Panc1 (cell line): ENCODE measurements around the gene IFIT3. TPM values are rescaled to one million over a fixed set of nuclear protein-coding genes. Genes with fewer than 3 reads are reported as not detected.

Experiments
- ATAC-seq: fragments of 200-7000 bp; cut with Tn5 transposase; 2 replicates; pipeline ENCODE4 v1.9.1; 2020; ENCODE audit warnings: mild to moderate bottlenecking, moderate library complexity
- BruUV-seq: library from RNA; stranded (reverse); fragments of 400-500 nt; replicated peaks from 2 replicates; lab custom pipeline; 2021; lab: Mats Ljungman, UMichigan
- CTCF ChIA-PET: fragments of 300-600 bp; sonication (Branson Sonifier 250); formaldehyde crosslinking; loops from one replicate; lab custom pipeline; 2022; ENCODE audit warnings: antibody characterized with exemption; lab: Charles Lee
- POLR2A ChIA-PET: fragments of 300-600 bp; sonication (Branson Sonifier 250); formaldehyde crosslinking; loops from one replicate; lab custom pipeline; 2022; ENCODE audit warnings: antibody characterized with exemption; lab: Charles Lee
- DNase-seq: peaks from one replicate; pipeline ENCODE4 v3.0.0-alpha.2; 2010; ENCODE audit warnings: low read depth, low spot score
- H3K27ac ChIP-seq: 2 replicates; pipeline ENCODE4 v1.5.1; 2011; ENCODE audit warnings: mild to moderate bottlenecking, low read length, inconsistent platforms
- H3K27me3 ChIP-seq: fragments of 200-500 bp; sonication (Bioruptor generic); 2 replicates; pipeline ENCODE4 v1.6.0; 2014; ENCODE audit warnings: low read length, inconsistent platforms; ENCODE audit not compliant: control insufficient read depth, insufficient read depth
- H3K36me3 ChIP-seq: fragments of 200-500 bp; sonication (Bioruptor generic); 2 replicates; pipeline ENCODE4 v1.5.1; 2014; ENCODE audit warnings: inconsistent platforms, mild to moderate bottlenecking, low read length, moderate library complexity; ENCODE audit not compliant: control insufficient read depth, insufficient read depth
- H3K4me1 ChIP-seq: 2 replicates; pipeline ENCODE4 v1.5.1; 2011; ENCODE audit warnings: inconsistent platforms, mild to moderate bottlenecking, low read length, moderate library complexity; ENCODE audit not compliant: control insufficient read depth, insufficient read depth
- H3K4me3 ChIP-seq, 2 experiments: 2 replicates each; pipeline ENCODE4 v1.5.1; 2011 to 2012; ENCODE audit warnings: low read depth in 2 of 2, low read length in 2 of 2, mild to moderate bottlenecking in 2 of 2, inconsistent platforms in 1 of 2, moderate library complexity in 1 of 2
- H3K9me3 ChIP-seq: fragments of 200-500 bp; sonication (Bioruptor generic); 2 replicates; pipeline ENCODE4 v1.5.1; 2014; ENCODE audit warnings: low read depth, mild to moderate bottlenecking, inconsistent platforms, low read length, moderate library complexity; ENCODE audit not compliant: control insufficient read depth, insufficient read depth
- CTCF ChIP-seq: fragments of 450-650 bp; IDR thresholded peaks from 2 replicates; pipeline ENCODE4 v1.5.1; 2017; ENCODE audit warnings: mild to moderate bottlenecking
- POLR2AphosphoS5 ChIP-seq: IDR thresholded peaks from 2 replicates; pipeline ENCODE4 v1.6.1; 2012; ENCODE audit warnings: mild to moderate bottlenecking, low read depth, low read length, moderate library complexity
- REST ChIP-seq, 2 experiments: IDR thresholded peaks; 2 replicates each; pipeline ENCODE4 v1.6.1; 2011 to 2012; ENCODE audit warnings: low read depth in 2 of 2, control low read depth in 1 of 2, low read length in 1 of 2, mild to moderate bottlenecking in 1 of 2, moderate library complexity in 1 of 2; ENCODE audit not compliant: insufficient read depth in 1 of 2
- SIN3A ChIP-seq: IDR thresholded peaks from 2 replicates; pipeline ENCODE4 v1.6.1; 2012; ENCODE audit warnings: low read depth, mild to moderate bottlenecking, low read length, moderate library complexity, borderline replicate concordance; ENCODE audit not compliant: insufficient read depth
- TCF7L2 ChIP-seq: IDR thresholded peaks from 2 replicates; pipeline ENCODE4 v1.6.1; 2011; ENCODE audit warnings: mild to moderate bottlenecking, low read depth, low read length, inconsistent platforms
- in situ Hi-C: cut with HindIII; loops from 2 replicates; pipeline ENCODE4 v1.10.0; 2016; ENCODE audit warnings: low sequenced_read_pairs, low pct_unique_long_range_greater_than_20kb
- intact Hi-C: fragments of 100-400 bp; cut with micrococcal nuclease; formaldehyde crosslinking; loops from one replicate; pipeline ENCODE4 v1.10.0; 2022; ENCODE audit not compliant: unreplicated experiment
- total RNA-seq: library from RNA; stranded (reverse); gene quantifications from one replicate; pipeline ENCODE4 v1.2.1, GENCODE V29; 2021; ENCODE audit not compliant: unreplicated experiment

IFIT3 gene
- total RNA-seq, 1 experiment from 2014 or later = 29.8 TPM

- no peak for TF ChIP-seq REST (IDR thresholded peaks at IDR 0.05; ENCODE audit: insufficient read depth in 1 of 2, low read depth in 2 of 2, low read length in 1 of 2)
- no peaks in the 10 kb centered on the region for H3K27me3 ChIP-seq
- H3K27ac ChIP-seq = peak overlapping the region; percentile 15; the same call in 1 of the 2 replicates
- ChIA-PET POLR2A (no interaction called here), CTCF (no interaction called here)
- no peak overlapping the region for H3K4me3 ChIP-seq
- DNase-seq (no peak), ATAC-seq (no peak)
- intact Hi-C loops (no loop called here), in situ Hi-C loops (no loop called here)
- no peaks in the 10 kb centered on the region for H3K36me3 ChIP-seq
- H3K9me3 ChIP-seq = no peaks in the 10 kb centered on the region
- no TSS peak for BruUV-seq
- peaks cover 4% of the 10 kb centered on the region; the same call in 1 of the 2 replicates for H3K4me1 ChIP-seq
Measured at GRCh38 chr10:89382757-89383156, 55.0 kb downstream of the IFIT3 start.

GRCh38 chr10:89384474-89385340 is 56.9 kb downstream of the IFIT3 start:
- no TSS peak for BruUV-seq
- H3K9me3 ChIP-seq = no peaks in the 10 kb centered on the region
- H3K27ac ChIP-seq = peak overlapping the region; percentile 46; the same call in 1 of the 2 replicates
- no peaks in the 10 kb centered on the region for H3K27me3 ChIP-seq
- ChIA-PET CTCF (no interaction called here), POLR2A (no interaction called here)
- H3K36me3 ChIP-seq = no peaks in the 10 kb centered on the region
- DNase-seq (no peak), ATAC-seq (no peak)
- TF ChIP-seq SIN3A = no peak
- H3K4me1 ChIP-seq = peaks cover 9% of the 10 kb centered on the region
- intact Hi-C loops (no loop called here), in situ Hi-C loops (no loop called here)
- no peak overlapping the region for H3K4me3 ChIP-seq

GRCh38 chr10:89388806-89389205 is 61.0 kb downstream of the IFIT3 start:
- Histone ChIP-seq H3K27me3 (no peaks in the 10 kb centered on the region), H3K9me3 (no peaks in the 10 kb centered on the region), H3K36me3 (no peaks in the 10 kb centered on the region), H3K4me1 (peaks cover 27% of the 10 kb centered on the region), H3K27ac (peak overlapping the region; percentile 75), H3K4me3 (no peak overlapping the region)
- intact Hi-C loops (no loop called here), in situ Hi-C loops (no loop called here)
- BruUV-seq = no TSS peak
- CTCF ChIA-PET = interaction anchor here (0.6 to 1.6 kb wide), 3 partner anchors 19 to 302 kb away, joined by 5 to 8 read pairs (median 7); no protein-coding TSS in a partner anchor
- DNase-seq = no peak
- no peak for ATAC-seq
- no peak for TF ChIP-seq CTCF
- TF ChIP-seq REST (IDR thresholded peaks at IDR 0.05; ENCODE audit: insufficient read depth in 1 of 2, low read depth in 2 of 2, low read length in 1 of 2) = no peak
- no peak for TF ChIP-seq TCF7L2
- no peak for TF ChIP-seq SIN3A
- TF ChIP-seq POLR2AphosphoS5 = no peak
- POLR2A ChIA-PET = interaction anchor here (0.6 kb wide), 1 partner anchor 152 kb away, joined by 7 read pairs; no protein-coding TSS in a partner anchor
